Measurements from ENCODE around the gene DOK7.

GRCh38 chr4:3436798-3437581, 26.1 kb upstream of the DOK7 start:
- TF ChIP-seq CTCF (conservative IDR thresholded peaks at IDR 0.05 in 1 of 2, IDR thresholded peaks at IDR 0.05 in 1 of 2; ENCODE audit: low read depth in 1 of 2, low read length in 2 of 2) (no peak), EZH2 (IDR thresholded peaks at IDR 0.05; ENCODE audit: low read length, missing control alignments) (no peak)

Measured in fibroblast of lung (primary cell).